Sigmoid colon (tissue), 7 donors: ENCODE data around the gene PHLDB2. TPM values are rescaled to one million over a fixed set of nuclear protein-coding genes. Genes with fewer than 3 reads are reported as not detected.
A peak's percentile ranks its signal among the peaks of the same experiment; 100 is the strongest.

ENCODE experiments used
- DNase-seq: peaks from one replicate; pipeline ENCODE4 v3.0.0-alpha.2; 2019
- H3K27ac ChIP-seq, 4 donors: fragments of 200-600 bp; sonication (generic); one replicate each; pipeline ENCODE4 v1.5.1; 2016 to 2019; ENCODE audit warnings: mild to moderate bottlenecking in 1 of 4
- H3K27me3 ChIP-seq, 3 donors: fragments of 200-600 bp; sonication (generic); one replicate each; pipeline ENCODE4 v1.5.1; 2019; ENCODE audit warnings: mild to moderate bottlenecking in 1 of 3
- H3K36me3 ChIP-seq, 4 donors: fragments of 200-600 bp; sonication (generic); one replicate each; pipeline ENCODE4 v1.5.1; 2016 to 2019
- H3K4me1 ChIP-seq, 4 donors: fragments of 200-600 bp; sonication (generic); one replicate each; pipeline ENCODE4 v1.5.1; 2017 to 2019
- H3K4me3 ChIP-seq, 4 donors: fragments of 200-600 bp; sonication (generic); one replicate each; pipeline ENCODE4 v1.5.1; 2017 to 2019; ENCODE audit warnings: mild to moderate bottlenecking in 2 of 4, moderate library complexity in 1 of 4
- H3K9me3 ChIP-seq, 4 donors: fragments of 200-600 bp in 3 of 4; sonication (generic) in 3 of 4; one replicate each; pipeline versions ENCODE4 v1.5.1 to v1.6.1; 2013 to 2019
- CTCF ChIP-seq, 4 experiments: fragments of 450-650 bp in 3 of 4; fragments of 200-600 bp in 1 of 4; IDR thresholded peaks; one replicate each; pipeline ENCODE4 v1.5.1; 2016 to 2019; ENCODE audit warnings: antibody characterized with exemption in 4 of 4, mild to moderate bottlenecking in 3 of 4, moderate library complexity in 2 of 4
- EP300 ChIP-seq, 4 donors: sonication (generic); formaldehyde crosslinking; IDR thresholded peaks; one replicate each; pipeline ENCODE4 v1.6.1; 2017; ENCODE audit warnings: antibody characterized with exemption in 4 of 4
- POLR2A ChIP-seq, 2 donors: fragments of 450-650 bp; IDR thresholded peaks; one replicate each; pipeline ENCODE4 v1.6.1; 2016; ENCODE audit warnings: antibody characterized with exemption in 2 of 2, mild to moderate bottlenecking in 2 of 2, moderate library complexity in 2 of 2
- POLR2AphosphoS5 ChIP-seq, 4 donors: sonication (generic); formaldehyde crosslinking; IDR thresholded peaks; one replicate each; pipeline ENCODE4 v1.6.1; 2017; ENCODE audit warnings: antibody characterized with exemption in 4 of 4
- WGBS, 2 donors: extraction: QIAGEN DNeasy Blood & Tissue Kit; methylation state at CpG; one replicate each; pipeline ENCODE4 v1.1.7; 2013; 5-methylcytosine and 5-hydroxymethylcytosine counted together
- intact Hi-C: fragments of 100-400 bp; cut with DNase I; formaldehyde crosslinking; loops from one replicate; pipeline ENCODE4 v1.15.1; 2023
- polyA plus RNA-seq, 3 donors: library from polyadenylated mRNA; stranded (reverse); fragments of 200-250 nt; gene quantifications; one replicate each; pipeline ENCODE4 v1.2.3, GENCODE V29; 2013
- total RNA-seq, 4 donors: library from RNA; depleted of rRNA; stranded (reverse); fragments of >200 nt; gene quantifications; one replicate each; pipeline ENCODE4 v1.1.0, GENCODE V29; 2016
- donor health status: healthy with polysubstance abuse.
- donor health status: Bipolar disorder and iron deficiency.
- donor health status: healthy.

The PHLDB2 gene
- total and polyA plus RNA-seq, 7 donors: 4.4 to 471 (median 120) TPM

- H3K4me3 ChIP-seq: no peak overlapping the region
These were observed 64.2 kb downstream of the PHLDB2 start for GRCh38 chr3:111923095-111923771.

GRCh38 chr3:111923806-111924205, 64.7 kb downstream of the PHLDB2 start:
- Histone ChIP-seq H3K27ac (peak overlapping the region; percentile 55 to 77 (median 66)), H3K27me3 (no peaks in the 10 kb centered on the region), H3K4me3 (no peak overlapping the region), H3K4me1 (peaks cover 0 to 70% (median 37%) of the 10 kb centered on the region in 4 donors), H3K36me3 (peaks cover 7 to 58% (median 17%) of the 10 kb centered on the region in 4 donors), H3K9me3 (no peaks in the 10 kb centered on the region)
- TF ChIP-seq CTCF (IDR thresholded peaks at IDR 0.05): no peak
- no peak for TF ChIP-seq EP300 (IDR thresholded peaks at IDR 0.05)
- TF ChIP-seq POLR2A (IDR thresholded peaks at IDR 0.05): no peak
- TF ChIP-seq POLR2AphosphoS5 (IDR thresholded peaks at IDR 0.05): no peak
- no peak for DNase-seq
- 0% methylated on average over 1 of the region's 1 CpG for WGBS, 2 donors
- intact Hi-C loops: loop anchor here (5.0 kb wide), 2 partner anchors 42 to 57 kb away; no protein-coding TSS in a partner anchor

More at GRCh38 chr3:111923095-111923771, 64.2 kb downstream of the PHLDB2 start:
- TF ChIP-seq EP300 (IDR thresholded peaks at IDR 0.05) (no peak), POLR2A (IDR thresholded peaks at IDR 0.05) (no peak)
- WGBS, 2 donors: 0 to 41% methylated on average over 2 of the region's 2 CpGs
- no peaks in the 10 kb centered on the region for H3K27me3 ChIP-seq
- peaks cover 13 to 64% (median 18%) of the 10 kb centered on the region in 4 donors for H3K36me3 ChIP-seq
- DNase-seq: no peak
- intact Hi-C loops: loop anchor here (5.0 kb wide), 2 partner anchors 41 to 56 kb away; no protein-coding TSS in a partner anchor
- H3K4me1 ChIP-seq: peaks cover 0 to 69% (median 37%) of the 10 kb centered on the region in 4 donors
- H3K27ac ChIP-seq: peak overlapping the region in 3 of 4 donors; percentile 55 to 77 (median 76)
- H3K9me3 ChIP-seq: no peaks in the 10 kb centered on the region

GRCh38 chr3:111924283-111924682, 65.2 kb downstream of the PHLDB2 start:
- 19 to 44% methylated on average over 6 of the region's 6 CpGs for WGBS, 2 donors
- H3K4me3 ChIP-seq: no peak overlapping the region
- DNase-seq: peak; percentile 93
- H3K36me3 ChIP-seq: peaks cover 5 to 53% (median 12%) of the 10 kb centered on the region in 4 donors
- H3K27ac ChIP-seq: peak overlapping the region; percentile 55 to 77 (median 66)
- H3K9me3 ChIP-seq: no peaks in the 10 kb centered on the region
- TF ChIP-seq EP300 (IDR thresholded peaks at IDR 0.05): peak in 2 of 4 donors; percentile 63 to 71
- no peak for TF ChIP-seq POLR2A (IDR thresholded peaks at IDR 0.05)
- TF ChIP-seq CTCF (IDR thresholded peaks at IDR 0.05): no peak
- TF ChIP-seq POLR2AphosphoS5 (IDR thresholded peaks at IDR 0.05): peak; percentile 73 to 87 (median 82)
- H3K27me3 ChIP-seq: no peaks in the 10 kb centered on the region
- intact Hi-C loops: loop anchor here (5.0 kb wide), 2 partner anchors 42 to 57 kb away; no protein-coding TSS in a partner anchor
- H3K4me1 ChIP-seq: peaks cover 0 to 70% (median 37%) of the 10 kb centered on the region in 4 donors

GRCh38 chr3:111926266-111926676, 67.2 kb downstream of the PHLDB2 start:
- H3K27me3 ChIP-seq: no peaks in the 10 kb centered on the region
- peak overlapping the region in 1 of 4 donors; percentile 4 for H3K27ac ChIP-seq
- H3K4me3 ChIP-seq: no peak overlapping the region
- WGBS, 2 donors: 32 to 50% methylated on average over 3 of the region's 3 CpGs
- no peak for TF ChIP-seq POLR2A (IDR thresholded peaks at IDR 0.05)
- TF ChIP-seq EP300 (IDR thresholded peaks at IDR 0.05): no peak
- TF ChIP-seq POLR2AphosphoS5 (IDR thresholded peaks at IDR 0.05): no peak
- no peak for TF ChIP-seq CTCF (IDR thresholded peaks at IDR 0.05)
- no peaks in the 10 kb centered on the region for H3K9me3 ChIP-seq
- peaks cover 0 to 33% (median 3%) of the 10 kb centered on the region in 4 donors for H3K36me3 ChIP-seq
- peaks cover 0 to 54% (median 26%) of the 10 kb centered on the region in 4 donors for H3K4me1 ChIP-seq
- intact Hi-C loops: no loop called here
- no peak for DNase-seq

- Histone ChIP-seq H3K27me3 (no peaks in the 10 kb centered on the region), H3K9me3 (no peaks in the 10 kb centered on the region), H3K4me1 (peaks cover 0 to 62% (median 28%) of the 10 kb centered on the region in 4 donors), H3K36me3 (peaks cover 0 to 29% (median 0%) of the 10 kb centered on the region in 4 donors), H3K27ac (no peak overlapping the region), H3K4me3 (no peak overlapping the region)
- intact Hi-C loops: no loop called here
- TF ChIP-seq CTCF (IDR thresholded peaks at IDR 0.05): no peak
- no peak for TF ChIP-seq EP300 (IDR thresholded peaks at IDR 0.05)
- no peak for TF ChIP-seq POLR2A (IDR thresholded peaks at IDR 0.05)
- TF ChIP-seq POLR2AphosphoS5 (IDR thresholded peaks at IDR 0.05): no peak
- WGBS, 2 donors: 77 to 83% methylated on average over 2 of the region's 2 CpGs
- no peak for DNase-seq
These were observed 69.5 kb downstream of the PHLDB2 start for GRCh38 chr3:111928613-111929012.
